ENCODE results near the gene FALEC.

FALEC gene

GRCh38 chr1:150552911-150553289 lies 37.3 kb downstream of the FALEC start:
- ChIA-PET CTCF (interaction anchor here (1.9 kb wide), 1 partner anchor 8 kb away, joined by 10 read pairs; no protein-coding TSS in a partner anchor), POLR2A (interaction anchor here (1.0 to 1.5 kb wide), 3 partner anchors 9 to 27 kb away, joined by 3 to 4 read pairs (median 3); partner anchors contain the start of gene MCL1)
- no peak for TF ChIP-seq NFRKB (IDR thresholded peaks at IDR 0.05)
- DNase-seq (ENCODE audit: extremely low spot score), result no peak

- DNase-seq (ENCODE audit: extremely low spot score), result no peak
- ChIA-PET POLR2A (interaction anchor here (0.9 to 1.0 kb wide), 3 partner anchors 10 to 26 kb away, joined by 3 read pairs; partner anchors contain the start of gene MCL1), CTCF (interaction anchor here (0.5 to 1.9 kb wide), 2 partner anchors 7 to 21 kb away, joined by 6 to 10 read pairs; no protein-coding TSS in a partner anchor)
- TF ChIP-seq SUZ12 (IDR thresholded peaks at IDR 0.05) (no peak), FOXM1 (IDR thresholded peaks at IDR 0.05; ENCODE audit: borderline replicate concordance) (no peak)
Measured at GRCh38 chr1:150553392-150554085, 38.0 kb downstream of the FALEC start.

- TF ChIP-seq L3MBTL2 (conservative IDR thresholded peaks at IDR 0.05) (no peak), SP1 (IDR thresholded peaks at IDR 0.05) (no peak), BHLHE40 (IDR thresholded peaks at IDR 0.05; ENCODE audit: borderline replicate concordance) (no peak), ZNF384 (IDR thresholded peaks at IDR 0.05) (no peak), FOXA1 (IDR thresholded peaks at IDR 0.05) (no peak), FOXK2 (IDR thresholded peaks at IDR 0.05) (no peak), HDGF (IDR thresholded peaks at IDR 0.05; ENCODE audit: borderline replicate concordance) (no peak), ARNT (IDR thresholded peaks at IDR 0.05) (no peak), ELF4 (IDR thresholded peaks at IDR 0.05) (no peak), FOXM1 (IDR thresholded peaks at IDR 0.05; ENCODE audit: borderline replicate concordance) (no peak), NFRKB (IDR thresholded peaks at IDR 0.05) (no peak)
- DNase-seq (ENCODE audit: extremely low spot score), result no peak
- ChIA-PET CTCF (interaction anchor here (0.5 kb wide), 1 partner anchor 21 kb away, joined by 6 read pairs; no protein-coding TSS in a partner anchor), POLR2A (interaction anchor here (0.9 to 1.0 kb wide), 2 partner anchors 9 to 26 kb away, joined by 3 read pairs; partner anchors contain the start of gene MCL1)
Measured at GRCh38 chr1:150554086-150554452, 38.5 kb downstream of the FALEC start.

GRCh38 chr1:150555198-150555970 lies 39.8 kb downstream of the FALEC start:
- CTCF ChIA-PET, result no interaction called here
- TF ChIP-seq FOXK2 (IDR thresholded peaks at IDR 0.05), result no peak
- TF ChIP-seq ELF4 (IDR thresholded peaks at IDR 0.05), result no peak
- no peak for TF ChIP-seq BHLHE40 (IDR thresholded peaks at IDR 0.05; ENCODE audit: borderline replicate concordance)
- no peak for TF ChIP-seq ZNF384 (IDR thresholded peaks at IDR 0.05)
- TF ChIP-seq SUZ12 (IDR thresholded peaks at IDR 0.05), result no peak
- no peak for TF ChIP-seq SP1 (IDR thresholded peaks at IDR 0.05)
- no peak for TF ChIP-seq NFRKB (IDR thresholded peaks at IDR 0.05)
- TF ChIP-seq FOXM1 (IDR thresholded peaks at IDR 0.05; ENCODE audit: borderline replicate concordance), result no peak
- TF ChIP-seq CTBP1 (IDR thresholded peaks at IDR 0.05; ENCODE audit: borderline replicate concordance), result no peak
- TF ChIP-seq FOXA1 (IDR thresholded peaks at IDR 0.05), result no peak
- TF ChIP-seq TARDBP (IDR thresholded peaks at IDR 0.05), result no peak
- TF ChIP-seq PKNOX1 (IDR thresholded peaks at IDR 0.05), result no peak
- TF ChIP-seq LEF1 (IDR thresholded peaks at IDR 0.05; ENCODE audit: borderline replicate concordance), result no peak
- TF ChIP-seq HDGF (IDR thresholded peaks at IDR 0.05; ENCODE audit: borderline replicate concordance), result no peak
- TF ChIP-seq L3MBTL2 (conservative IDR thresholded peaks at IDR 0.05), result no peak
- no peak for TF ChIP-seq ARNT (IDR thresholded peaks at IDR 0.05)
- DNase-seq (ENCODE audit: extremely low spot score), result no peak
- POLR2A ChIA-PET, result interaction anchor here (1.8 kb wide), 1 partner anchor 24 kb away, joined by 5 read pairs; the partner anchor contains the start of gene MCL1

- ChIA-PET CTCF (interaction anchor here (0.6 kb wide), 1 partner anchor 28 kb away, joined by 3 read pairs; no protein-coding TSS in a partner anchor), POLR2A (interaction anchor here (1.3 to 1.8 kb wide), 2 partner anchors 22 to 23 kb away, joined by 5 read pairs; partner anchors contain the start of gene MCL1)
- TF ChIP-seq FOXA1 (IDR thresholded peaks at IDR 0.05) (no peak), FOXK2 (IDR thresholded peaks at IDR 0.05) (no peak), TARDBP (IDR thresholded peaks at IDR 0.05) (no peak), ZNF384 (IDR thresholded peaks at IDR 0.05) (no peak), BHLHE40 (IDR thresholded peaks at IDR 0.05; ENCODE audit: borderline replicate concordance) (no peak), ARNT (IDR thresholded peaks at IDR 0.05) (no peak), LEF1 (IDR thresholded peaks at IDR 0.05; ENCODE audit: borderline replicate concordance) (no peak), L3MBTL2 (conservative IDR thresholded peaks at IDR 0.05) (no peak), ELF4 (IDR thresholded peaks at IDR 0.05) (no peak), PKNOX1 (IDR thresholded peaks at IDR 0.05) (no peak), HDGF (IDR thresholded peaks at IDR 0.05; ENCODE audit: borderline replicate concordance) (no peak), SP1 (IDR thresholded peaks at IDR 0.05) (no peak), NFRKB (IDR thresholded peaks at IDR 0.05) (no peak), CTBP1 (IDR thresholded peaks at IDR 0.05; ENCODE audit: borderline replicate concordance) (no peak), SUZ12 (IDR thresholded peaks at IDR 0.05) (no peak), FOXM1 (IDR thresholded peaks at IDR 0.05; ENCODE audit: borderline replicate concordance) (no peak)
- no peak for DNase-seq (ENCODE audit: extremely low spot score)
Measured at GRCh38 chr1:150555971-150556865, 40.7 kb downstream of the FALEC start.
